Measurements from ENCODE around the gene SLC35D1.
"Not testable (repeated sequence)": the region's sequence is repeated elsewhere in the genome, so short reads cannot be mapped to it uniquely, and the experiment has no call there.

The SLC35D1 gene

DNA sequence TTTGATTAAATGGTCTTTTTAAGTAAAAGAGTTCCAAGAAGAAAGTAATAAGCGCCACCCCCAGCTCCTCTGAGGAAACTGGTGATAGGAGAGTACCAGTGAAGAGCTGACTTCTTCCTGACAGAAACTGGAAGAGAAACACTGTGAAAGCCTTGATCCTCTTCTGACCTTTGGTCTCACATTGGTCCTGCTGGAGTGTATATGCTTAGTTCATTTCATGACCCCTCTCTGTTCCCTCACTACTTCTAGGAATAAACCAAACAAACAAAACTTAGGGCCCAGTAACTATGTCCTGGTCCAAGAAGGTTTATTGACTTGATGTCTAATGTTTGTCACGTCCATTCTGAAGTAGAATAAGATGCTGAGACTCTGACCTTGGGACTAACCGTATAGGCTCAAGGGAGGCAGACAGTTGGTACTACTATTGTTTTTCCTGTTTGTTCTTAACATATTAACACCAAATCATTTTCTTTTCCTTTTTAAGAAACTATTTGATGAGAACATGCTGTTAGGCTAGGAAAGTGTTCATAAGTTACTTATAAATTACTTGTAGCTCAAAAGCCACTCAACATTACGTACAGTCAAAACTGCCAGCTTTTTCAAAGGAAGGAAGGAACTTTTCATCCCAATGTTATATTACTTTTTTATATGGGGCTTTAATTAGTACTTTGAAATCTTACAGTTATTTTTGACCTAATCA is 71.2 kb downstream of the SLC35D1 start:
- no peak for DNase-seq (ENCODE audit: low read depth)
- TF ChIP-seq, protein P1, sequence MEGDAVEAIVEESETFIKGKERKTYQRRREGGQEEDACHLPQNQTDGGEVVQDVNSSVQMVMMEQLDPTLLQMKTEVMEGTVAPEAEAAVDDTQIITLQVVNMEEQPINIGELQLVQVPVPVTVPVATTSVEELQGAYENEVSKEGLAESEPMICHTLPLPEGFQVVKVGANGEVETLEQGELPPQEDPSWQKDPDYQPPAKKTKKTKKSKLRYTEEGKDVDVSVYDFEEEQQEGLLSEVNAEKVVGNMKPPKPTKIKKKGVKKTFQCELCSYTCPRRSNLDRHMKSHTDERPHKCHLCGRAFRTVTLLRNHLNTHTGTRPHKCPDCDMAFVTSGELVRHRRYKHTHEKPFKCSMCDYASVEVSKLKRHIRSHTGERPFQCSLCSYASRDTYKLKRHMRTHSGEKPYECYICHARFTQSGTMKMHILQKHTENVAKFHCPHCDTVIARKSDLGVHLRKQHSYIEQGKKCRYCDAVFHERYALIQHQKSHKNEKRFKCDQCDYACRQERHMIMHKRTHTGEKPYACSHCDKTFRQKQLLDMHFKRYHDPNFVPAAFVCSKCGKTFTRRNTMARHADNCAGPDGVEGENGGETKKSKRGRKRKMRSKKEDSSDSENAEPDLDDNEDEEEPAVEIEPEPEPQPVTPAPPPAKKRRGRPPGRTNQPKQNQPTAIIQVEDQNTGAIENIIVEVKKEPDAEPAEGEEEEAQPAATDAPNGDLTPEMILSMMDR (IDR thresholded peaks at IDR 0.05; ENCODE audit: low read depth, low read length, missing control alignments), result no peak
- H3K4me3 ChIP-seq (ENCODE audit: low read depth, low read length), result no peak overlapping the region

DNA sequence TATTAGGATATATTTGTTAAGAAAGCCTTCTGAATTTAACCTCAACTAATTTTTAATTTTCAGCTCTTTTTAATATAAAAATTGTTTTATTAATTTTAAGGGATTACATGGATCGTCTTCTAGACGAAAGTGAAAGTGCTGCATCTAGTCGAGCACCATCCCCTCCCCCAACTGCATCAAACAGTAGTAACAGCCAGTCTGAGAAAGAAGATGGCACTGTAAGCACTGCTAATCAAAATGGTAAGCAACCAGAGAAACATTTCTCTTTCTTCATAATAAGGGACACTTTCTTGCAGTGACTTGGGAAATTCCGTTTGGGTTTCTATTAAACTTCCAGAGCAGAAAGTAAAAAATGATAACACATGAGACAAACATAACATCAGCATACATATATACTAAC is 72.3 kb downstream of the SLC35D1 start:
- TF ChIP-seq, protein P1 (IDR thresholded peaks at IDR 0.05; ENCODE audit: low read depth, low read length, missing control alignments), result no peak
- H3K4me3 ChIP-seq (ENCODE audit: low read depth, low read length), result no peak overlapping the region
- no peak for DNase-seq (ENCODE audit: low read depth)

DNA sequence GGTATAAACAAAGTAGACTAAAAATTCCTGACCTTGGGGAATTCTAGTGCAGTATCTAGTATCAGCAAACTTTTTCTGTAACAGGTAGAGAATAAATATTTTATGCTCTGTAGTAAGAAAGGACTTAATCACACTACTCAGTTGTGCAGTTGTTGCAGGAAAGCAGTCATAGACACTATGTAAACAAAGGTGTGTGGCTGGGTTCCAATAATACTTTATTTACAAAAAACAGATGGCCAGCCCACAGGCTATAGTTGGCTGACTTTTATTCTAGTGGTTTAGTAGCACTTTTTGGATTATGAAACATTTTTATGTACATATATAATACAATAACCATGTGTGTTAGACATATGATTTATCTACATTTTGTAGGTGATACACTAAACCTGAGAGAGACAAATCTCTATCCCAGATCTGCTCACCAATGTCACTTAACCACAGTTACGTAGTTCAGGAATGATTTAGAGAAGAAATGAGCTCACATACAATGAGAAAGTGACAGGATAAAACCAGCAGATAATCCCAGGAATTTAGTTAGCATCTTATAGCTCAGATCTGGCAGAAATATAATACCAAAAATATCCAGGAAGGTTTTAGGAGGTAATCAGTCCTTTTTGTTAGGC is 73.1 kb downstream of the SLC35D1 start:
- TF ChIP-seq, protein P1 (IDR thresholded peaks at IDR 0.05; ENCODE audit: low read depth, low read length, missing control alignments), result no peak
- H3K4me3 ChIP-seq (ENCODE audit: low read depth, low read length), result no peak overlapping the region
- no peak for DNase-seq (ENCODE audit: low read depth)

DNA sequence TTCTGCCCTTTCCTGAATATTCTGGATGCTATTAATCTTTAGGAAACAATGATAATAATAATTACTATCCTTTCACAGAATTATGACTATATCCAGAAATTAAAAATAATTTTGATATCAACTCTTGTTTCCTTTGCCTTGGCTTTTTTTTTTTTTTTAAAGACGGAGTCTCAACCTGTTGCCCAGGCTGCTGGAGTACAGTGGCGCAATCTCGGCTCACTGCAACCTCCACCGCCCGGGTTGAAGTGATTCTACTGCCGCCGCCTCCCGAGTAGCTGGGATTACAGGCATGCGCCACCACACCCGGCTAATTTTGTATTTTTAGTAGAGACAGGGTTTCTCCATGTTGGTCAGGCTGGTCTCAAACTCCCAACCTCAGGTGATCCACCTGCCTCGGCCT is 74.3 kb downstream of the SLC35D1 start:
- not testable (repeated sequence) for H3K4me3 ChIP-seq (ENCODE audit: low read depth, low read length); DNase-seq (ENCODE audit: low read depth)

DNA sequence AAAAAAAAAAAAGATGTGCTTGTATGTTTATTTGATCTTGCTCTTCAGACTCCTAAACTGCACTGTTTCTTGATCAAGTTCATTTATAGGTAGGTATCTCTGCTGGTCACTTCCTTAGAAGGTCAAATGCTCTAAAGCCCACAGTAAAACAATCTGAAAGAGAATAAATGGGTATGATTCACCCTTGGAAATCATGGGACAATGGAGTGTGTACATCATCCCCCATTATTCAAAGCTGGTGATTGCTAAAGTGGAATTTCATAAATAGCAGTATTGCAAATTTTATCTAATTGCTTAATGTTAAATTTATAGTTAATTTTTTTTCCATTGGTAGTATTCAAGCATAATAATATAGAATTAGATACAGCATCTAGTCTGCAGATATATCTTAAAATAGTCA is 75.7 kb downstream of the SLC35D1 start:
- TF ChIP-seq, protein P1 (IDR thresholded peaks at IDR 0.05; ENCODE audit: low read depth, low read length, missing control alignments), result no peak
- DNase-seq (ENCODE audit: low read depth), result no peak
- no peak overlapping the region for H3K4me3 ChIP-seq (ENCODE audit: low read depth, low read length)

DNA sequence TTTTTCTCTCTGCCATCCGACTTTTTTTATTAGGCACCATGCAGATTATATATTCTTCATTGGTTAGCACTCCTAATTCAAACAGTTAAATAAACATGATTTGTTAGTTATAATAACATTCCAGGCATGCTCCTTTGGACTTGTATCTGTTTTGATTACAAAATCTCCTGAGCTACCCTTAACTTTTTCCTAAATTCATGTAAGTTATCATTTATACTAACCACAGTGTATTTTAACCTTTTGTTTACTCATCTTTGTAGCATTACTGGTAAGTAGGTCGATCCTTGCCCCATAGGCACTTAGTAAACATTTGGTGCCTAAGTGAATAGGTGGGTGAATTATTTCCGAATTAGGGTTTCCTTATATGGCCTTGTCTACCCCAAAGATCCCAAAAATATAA is 85.4 kb downstream of the SLC35D1 start:
- TF ChIP-seq, protein P1 (IDR thresholded peaks at IDR 0.05; ENCODE audit: low read depth, low read length, missing control alignments), result no peak
- H3K4me3 ChIP-seq (ENCODE audit: low read depth, low read length), result no peak overlapping the region
- no peak for DNase-seq (ENCODE audit: low read depth)

DNA sequence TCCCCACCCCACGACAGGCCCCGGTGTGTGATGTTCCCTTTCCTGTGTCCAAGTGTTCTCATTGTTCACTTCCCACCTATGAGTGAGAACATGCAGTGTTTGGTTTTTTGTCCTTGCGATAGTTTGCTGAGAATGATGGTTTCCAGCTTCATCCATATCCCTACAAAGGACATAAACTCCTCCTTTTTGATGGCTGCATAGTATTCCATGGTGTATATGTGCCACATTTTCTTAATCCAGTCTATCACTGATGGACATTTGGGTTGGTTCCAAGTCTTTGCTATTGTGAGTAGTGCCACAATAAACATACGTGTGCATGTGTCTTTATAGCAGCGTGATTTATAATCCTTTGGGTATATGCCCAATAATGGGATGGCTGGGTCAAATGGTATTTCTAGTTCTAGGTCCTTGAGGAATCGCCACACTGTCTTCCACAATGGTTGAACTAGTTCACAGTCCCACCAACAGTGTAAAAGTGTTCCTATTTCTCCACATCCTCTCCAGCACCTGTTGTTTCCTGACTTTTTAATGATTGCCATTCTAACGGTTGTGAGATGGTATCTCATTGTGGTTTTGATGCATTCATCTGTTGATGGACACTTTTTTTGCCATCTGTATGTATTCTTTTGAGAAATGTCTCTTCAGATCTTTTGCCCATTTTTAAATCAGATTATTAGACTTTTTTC is 87.6 kb downstream of the SLC35D1 start:
- not testable (repeated sequence) for H3K4me3 ChIP-seq (ENCODE audit: low read depth, low read length); DNase-seq (ENCODE audit: low read depth)

DNA sequence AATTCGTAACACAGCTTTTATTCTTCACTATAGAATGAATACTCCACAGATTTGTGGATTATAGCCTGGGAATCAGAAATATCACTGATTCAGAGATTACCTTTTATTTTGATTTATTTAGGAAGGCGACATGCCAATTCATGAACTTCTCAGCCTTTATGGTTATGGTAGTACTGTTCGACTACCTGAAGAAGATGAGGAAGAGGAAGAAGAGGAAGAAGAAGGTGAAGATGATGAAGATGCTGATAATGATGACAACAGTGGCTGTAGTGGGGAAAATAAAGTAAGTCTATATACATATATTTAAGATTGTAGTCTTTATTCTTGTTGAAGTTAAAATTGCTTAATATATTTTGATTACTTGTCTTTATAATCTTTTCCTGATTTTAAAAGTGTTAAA is 96.0 kb downstream of the SLC35D1 start:
- TF ChIP-seq, protein P1 (IDR thresholded peaks at IDR 0.05; ENCODE audit: low read depth, low read length, missing control alignments), result no peak
- DNase-seq (ENCODE audit: low read depth), result no peak
- no peak overlapping the region for H3K4me3 ChIP-seq (ENCODE audit: low read depth, low read length)
